ENCODE results near the gene COX11. TPM values are rescaled to one million over a fixed set of nuclear protein-coding genes. Genes with fewer than 3 reads are reported as not detected.

Gene COX11
- total RNA-seq, 1 donor from 2014 or later: 33.3 TPM

- DNase-seq (ENCODE audit: low read depth): no peak
- no peak for TF ChIP-seq CTCF (IDR thresholded peaks at IDR 0.05; ENCODE audit: insufficient read depth, low read length, poor library complexity, severe bottlenecking)
- peaks cover 4% of the 10 kb centered on the region for H3K36me3 ChIP-seq (ENCODE audit: control insufficient read depth, insufficient read depth, low read length)
- H3K27me3 ChIP-seq (ENCODE audit: control insufficient read depth, insufficient read depth, low read length): no peaks in the 10 kb centered on the region
- no peak overlapping the region for H3K4me3 ChIP-seq (ENCODE audit: low read depth, low read length)
Observed at GRCh38 chr17:54916721-54917120, 51.7 kb downstream of the COX11 start.

Other genes starting within 250 kb of the COX11 start
- 70.7 and 76.0 TPM in 2 replicates for gene TOM1L1, start 67.8 kb downstream of the COX11 start, total RNA-seq
- 24.0 and 40.1 TPM in 2 replicates for gene STXBP4, start 111 bp upstream of the COX11 start, total RNA-seq